Fibroblast of lung (primary cell): ENCODE measurements around the gene PRRG3.

ENCODE experiments used
- CTCF ChIP-seq, 2 donors: IDR thresholded peaks in 1 of 2; conservative IDR thresholded peaks in 1 of 2; 1 replicate in 1 of 2; 2 replicates in 1 of 2; pipeline ENCODE4 v1.5.1; 2011 to 2012; ENCODE audit warnings: low read length in 2 of 2, control low read depth in 1 of 2, inconsistent platforms in 1 of 2, low read depth in 1 of 2, mild to moderate bottlenecking in 1 of 2
- EZH2 ChIP-seq: IDR thresholded peaks from 2 replicates; pipeline ENCODE4 v1.5.1; 2012; ENCODE audit warnings: low read length, control low read depth, mild to moderate bottlenecking; ENCODE audit errors: missing control alignments

- TF ChIP-seq EZH2 = no peak
- no peak for TF ChIP-seq CTCF (conservative IDR thresholded peaks at IDR 0.05 in 1 of 2, IDR thresholded peaks at IDR 0.05 in 1 of 2; ENCODE audit: low read depth in 1 of 2, low read length in 2 of 2)
Measured at GRCh38 chrX:151699746-151700145, 4.5 kb downstream of the PRRG3 start.
